GM23338 (cell line): ENCODE data around the gene CLK3.

Source experiments
- CREB1 ChIP-seq: fragments of 250-450 bp; sonication (Bioruptor Pico); IDR thresholded peaks from 2 replicates; pipeline ENCODE4 v1.5.0; 2020; ENCODE audit warnings: low read depth, mild to moderate bottlenecking, moderate library complexity
- EZH2 ChIP-seq: fragments of 200-600 bp; sonication (generic); IDR thresholded peaks from one replicate; pipeline ENCODE4 v1.8.0; 2017; ENCODE audit warnings: antibody characterized with exemption, mild to moderate bottlenecking, low read depth; ENCODE audit not compliant: unreplicated experiment
- EZH2phosphoT487 ChIP-seq: fragments of 200-600 bp; sonication (generic); IDR thresholded peaks from one replicate; pipeline ENCODE4 v1.8.1; 2018; ENCODE audit warnings: antibody characterized with exemption; ENCODE audit not compliant: unreplicated experiment
- JUNB ChIP-seq: IDR thresholded peaks from one replicate; pipeline ENCODE4 v1.6.1; 2016; ENCODE audit warnings: antibody characterized with exemption; ENCODE audit not compliant: unreplicated experiment
- NANOG ChIP-seq: IDR thresholded peaks from 2 replicates; pipeline ENCODE4 v1.6.1; 2016; ENCODE audit warnings: antibody characterized with exemption, borderline replicate concordance
- POLR2AphosphoS5 ChIP-seq: IDR thresholded peaks from 2 replicates; pipeline ENCODE4 v1.6.1; 2016; ENCODE audit warnings: antibody characterized with exemption, low read depth
- STAT1 ChIP-seq: IDR thresholded peaks from one replicate; pipeline ENCODE4 v1.6.1; 2016; ENCODE audit warnings: antibody characterized with exemption; ENCODE audit not compliant: unreplicated experiment
- ZNF331 ChIP-seq: fragments of 250-450 bp; sonication (Bioruptor Pico); IDR thresholded peaks from 2 replicates; pipeline ENCODE4 v1.5.0; 2020; ENCODE audit warnings: low read depth, mild to moderate bottlenecking, moderate library complexity
- TF ChIP-seq, protein P1 (sequence below), 2 experiments: fragments of 200-600 bp in 1 of 2; sonication (generic) in 1 of 2; conservative IDR thresholded peaks; 2 replicates each; pipeline versions ENCODE4 v1.5.1 to v1.6.1; 2016 to 2017; ENCODE audit warnings: antibody characterized with exemption in 2 of 2, low read depth in 2 of 2, mild to moderate bottlenecking in 2 of 2, moderate library complexity in 1 of 2
- TF ChIP-seq, protein P2 (sequence below): IDR thresholded peaks from one replicate; pipeline ENCODE4 v1.6.1; 2018; ENCODE audit warnings: antibody characterized with exemption; ENCODE audit not compliant: unreplicated experiment

DNA sequence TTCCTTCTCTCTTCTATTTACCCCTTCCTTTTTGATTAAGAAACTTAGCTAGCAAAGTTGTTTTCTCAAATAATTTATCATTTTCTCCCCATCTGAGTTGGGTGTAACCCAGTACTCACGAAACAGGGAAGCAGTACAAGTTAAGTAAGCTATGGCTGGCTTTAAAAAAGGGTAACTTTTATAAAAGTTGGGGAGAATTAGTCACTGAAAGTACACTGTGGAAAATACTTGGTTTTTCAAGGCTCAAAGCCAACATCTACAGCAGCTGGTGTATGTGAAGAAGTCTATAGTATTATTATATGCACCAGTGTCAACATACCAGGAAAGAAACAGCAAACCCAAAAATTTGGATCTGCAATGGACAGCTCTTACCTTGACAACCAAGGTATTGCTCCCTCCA is 25.5 kb downstream of the CLK3 start:
- TF ChIP-seq EZH2phosphoT487: no peak
- TF ChIP-seq, protein P1, sequence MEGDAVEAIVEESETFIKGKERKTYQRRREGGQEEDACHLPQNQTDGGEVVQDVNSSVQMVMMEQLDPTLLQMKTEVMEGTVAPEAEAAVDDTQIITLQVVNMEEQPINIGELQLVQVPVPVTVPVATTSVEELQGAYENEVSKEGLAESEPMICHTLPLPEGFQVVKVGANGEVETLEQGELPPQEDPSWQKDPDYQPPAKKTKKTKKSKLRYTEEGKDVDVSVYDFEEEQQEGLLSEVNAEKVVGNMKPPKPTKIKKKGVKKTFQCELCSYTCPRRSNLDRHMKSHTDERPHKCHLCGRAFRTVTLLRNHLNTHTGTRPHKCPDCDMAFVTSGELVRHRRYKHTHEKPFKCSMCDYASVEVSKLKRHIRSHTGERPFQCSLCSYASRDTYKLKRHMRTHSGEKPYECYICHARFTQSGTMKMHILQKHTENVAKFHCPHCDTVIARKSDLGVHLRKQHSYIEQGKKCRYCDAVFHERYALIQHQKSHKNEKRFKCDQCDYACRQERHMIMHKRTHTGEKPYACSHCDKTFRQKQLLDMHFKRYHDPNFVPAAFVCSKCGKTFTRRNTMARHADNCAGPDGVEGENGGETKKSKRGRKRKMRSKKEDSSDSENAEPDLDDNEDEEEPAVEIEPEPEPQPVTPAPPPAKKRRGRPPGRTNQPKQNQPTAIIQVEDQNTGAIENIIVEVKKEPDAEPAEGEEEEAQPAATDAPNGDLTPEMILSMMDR (conservative IDR thresholded peaks at IDR 0.05; ENCODE audit: low read depth in 2 of 2): no peak
- TF ChIP-seq EZH2: no peak
- TF ChIP-seq, protein P2, sequence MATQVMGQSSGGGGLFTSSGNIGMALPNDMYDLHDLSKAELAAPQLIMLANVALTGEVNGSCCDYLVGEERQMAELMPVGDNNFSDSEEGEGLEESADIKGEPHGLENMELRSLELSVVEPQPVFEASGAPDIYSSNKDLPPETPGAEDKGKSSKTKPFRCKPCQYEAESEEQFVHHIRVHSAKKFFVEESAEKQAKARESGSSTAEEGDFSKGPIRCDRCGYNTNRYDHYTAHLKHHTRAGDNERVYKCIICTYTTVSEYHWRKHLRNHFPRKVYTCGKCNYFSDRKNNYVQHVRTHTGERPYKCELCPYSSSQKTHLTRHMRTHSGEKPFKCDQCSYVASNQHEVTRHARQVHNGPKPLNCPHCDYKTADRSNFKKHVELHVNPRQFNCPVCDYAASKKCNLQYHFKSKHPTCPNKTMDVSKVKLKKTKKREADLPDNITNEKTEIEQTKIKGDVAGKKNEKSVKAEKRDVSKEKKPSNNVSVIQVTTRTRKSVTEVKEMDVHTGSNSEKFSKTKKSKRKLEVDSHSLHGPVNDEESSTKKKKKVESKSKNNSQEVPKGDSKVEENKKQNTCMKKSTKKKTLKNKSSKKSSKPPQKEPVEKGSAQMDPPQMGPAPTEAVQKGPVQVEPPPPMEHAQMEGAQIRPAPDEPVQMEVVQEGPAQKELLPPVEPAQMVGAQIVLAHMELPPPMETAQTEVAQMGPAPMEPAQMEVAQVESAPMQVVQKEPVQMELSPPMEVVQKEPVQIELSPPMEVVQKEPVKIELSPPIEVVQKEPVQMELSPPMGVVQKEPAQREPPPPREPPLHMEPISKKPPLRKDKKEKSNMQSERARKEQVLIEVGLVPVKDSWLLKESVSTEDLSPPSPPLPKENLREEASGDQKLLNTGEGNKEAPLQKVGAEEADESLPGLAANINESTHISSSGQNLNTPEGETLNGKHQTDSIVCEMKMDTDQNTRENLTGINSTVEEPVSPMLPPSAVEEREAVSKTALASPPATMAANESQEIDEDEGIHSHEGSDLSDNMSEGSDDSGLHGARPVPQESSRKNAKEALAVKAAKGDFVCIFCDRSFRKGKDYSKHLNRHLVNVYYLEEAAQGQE: no peak
- no peak for TF ChIP-seq CREB1 (CRISPR knock-in tag)
- no peak for TF ChIP-seq POLR2AphosphoS5
- TF ChIP-seq STAT1: no peak
- TF ChIP-seq ZNF331: no peak
- no peak for TF ChIP-seq NANOG
- TF ChIP-seq JUNB: no peak
